ENCODE measurements around the gene GEMIN4.
"Not testable (repeated sequence)": the region's sequence is repeated elsewhere in the genome, so short reads cannot be mapped to it uniquely, and the experiment has no call there.

GEMIN4 gene

GRCh38 chr17:778096-778495, 26.0 kb upstream of the GEMIN4 start:
- no peaks in the 10 kb centered on the region for H3K27me3 ChIP-seq (ENCODE audit: insufficient read depth, low read length)
- H3K79me2 ChIP-seq (ENCODE audit: control insufficient read depth, insufficient read depth, low read length, unreplicated experiment), result peaks cover 40% of the 10 kb centered on the region
- H2AFZ ChIP-seq (ENCODE audit: low read length, unreplicated experiment), result no peak overlapping the region
- H3K36me3 ChIP-seq (ENCODE audit: insufficient read depth, low read length), result peaks cover 39% of the 10 kb centered on the region
- H3K27ac ChIP-seq (ENCODE audit: low read depth, low read length), result no peak overlapping the region
- no peak overlapping the region for H3K4me3 ChIP-seq (ENCODE audit: low read depth, low read length)
- peaks cover 8% of the 10 kb centered on the region for H3K4me1 ChIP-seq (ENCODE audit: control insufficient read depth, insufficient read depth, low read length, unreplicated experiment)

- H2AFZ ChIP-seq (ENCODE audit: low read length, unreplicated experiment), result no peak overlapping the region
- H3K4me3 ChIP-seq (ENCODE audit: low read depth, low read length), result no peak overlapping the region
- no peak overlapping the region for H3K27ac ChIP-seq (ENCODE audit: low read depth, low read length)
- no peaks in the 10 kb centered on the region for H3K27me3 ChIP-seq (ENCODE audit: insufficient read depth, low read length)
- H3K79me2 ChIP-seq (ENCODE audit: control insufficient read depth, insufficient read depth, low read length, unreplicated experiment), result peaks cover 7% of the 10 kb centered on the region
- peaks cover 62% of the 10 kb centered on the region for H3K36me3 ChIP-seq (ENCODE audit: insufficient read depth, low read length)
- no peaks in the 10 kb centered on the region for H3K4me1 ChIP-seq (ENCODE audit: control insufficient read depth, insufficient read depth, low read length, unreplicated experiment)
Measured at GRCh38 chr17:774313-774584, 22.2 kb upstream of the GEMIN4 start.

- peaks cover 60% of the 10 kb centered on the region for H3K36me3 ChIP-seq (ENCODE audit: insufficient read depth, low read length)
- no peak overlapping the region for H2AFZ ChIP-seq (ENCODE audit: low read length, unreplicated experiment)
- H3K27me3 ChIP-seq (ENCODE audit: insufficient read depth, low read length), result no peaks in the 10 kb centered on the region
- no peak overlapping the region for H3K27ac ChIP-seq (ENCODE audit: low read depth, low read length)
- no peak overlapping the region for H3K4me3 ChIP-seq (ENCODE audit: low read depth, low read length)
- H3K79me2 ChIP-seq (ENCODE audit: control insufficient read depth, insufficient read depth, low read length, unreplicated experiment), result peaks cover 7% of the 10 kb centered on the region
- no peaks in the 10 kb centered on the region for H3K4me1 ChIP-seq (ENCODE audit: control insufficient read depth, insufficient read depth, low read length, unreplicated experiment)
Measured at GRCh38 chr17:773467-774312, 21.6 kb upstream of the GEMIN4 start.

GRCh38 chr17:773016-773415, 21.0 kb upstream of the GEMIN4 start:
- H3K4me1 ChIP-seq (ENCODE audit: control insufficient read depth, insufficient read depth, low read length, unreplicated experiment), result no peaks in the 10 kb centered on the region
- H3K36me3 ChIP-seq (ENCODE audit: insufficient read depth, low read length), result peaks cover 53% of the 10 kb centered on the region
- H3K27ac ChIP-seq (ENCODE audit: low read depth, low read length), result no peak overlapping the region
- no peaks in the 10 kb centered on the region for H3K27me3 ChIP-seq (ENCODE audit: insufficient read depth, low read length)
- H3K79me2 ChIP-seq (ENCODE audit: control insufficient read depth, insufficient read depth, low read length, unreplicated experiment), result peaks cover 6% of the 10 kb centered on the region
- no peak overlapping the region for H2AFZ ChIP-seq (ENCODE audit: low read length, unreplicated experiment)
- no peak overlapping the region for H3K4me3 ChIP-seq (ENCODE audit: low read depth, low read length)

- no peak overlapping the region for H2AFZ ChIP-seq (ENCODE audit: low read length, unreplicated experiment)
- H3K27me3 ChIP-seq (ENCODE audit: insufficient read depth, low read length), result no peaks in the 10 kb centered on the region
- no peak overlapping the region for H3K4me3 ChIP-seq (ENCODE audit: low read depth, low read length)
- peaks cover 27% of the 10 kb centered on the region for H3K36me3 ChIP-seq (ENCODE audit: insufficient read depth, low read length)
- H3K79me2 ChIP-seq (ENCODE audit: control insufficient read depth, insufficient read depth, low read length, unreplicated experiment), result no peaks in the 10 kb centered on the region
- no peak overlapping the region for H3K27ac ChIP-seq (ENCODE audit: low read depth, low read length)
- no peaks in the 10 kb centered on the region for H3K4me1 ChIP-seq (ENCODE audit: control insufficient read depth, insufficient read depth, low read length, unreplicated experiment)
Measured at GRCh38 chr17:767076-767475, 15.0 kb upstream of the GEMIN4 start.

GRCh38 chr17:760371-760770, 8.3 kb upstream of the GEMIN4 start:
- Histone ChIP-seq H2AFZ (ENCODE audit: low read length, unreplicated experiment) (no peak overlapping the region), H3K27me3 (ENCODE audit: insufficient read depth, low read length) (no peaks in the 10 kb centered on the region), H3K36me3 (ENCODE audit: insufficient read depth, low read length) (peaks cover 11% of the 10 kb centered on the region), H3K4me1 (ENCODE audit: control insufficient read depth, insufficient read depth, low read length, unreplicated experiment) (no peaks in the 10 kb centered on the region), H3K4me3 (ENCODE audit: low read depth, low read length) (no peak overlapping the region), H3K79me2 (ENCODE audit: control insufficient read depth, insufficient read depth, low read length, unreplicated experiment) (no peaks in the 10 kb centered on the region), H3K27ac (ENCODE audit: low read depth, low read length) (no peak overlapping the region)

- Histone ChIP-seq H3K4me1 (ENCODE audit: control insufficient read depth, insufficient read depth, low read length, unreplicated experiment) (no peaks in the 10 kb centered on the region), H2AFZ (ENCODE audit: low read length, unreplicated experiment) (no peak overlapping the region), H3K36me3 (ENCODE audit: insufficient read depth, low read length) (peaks cover 11% of the 10 kb centered on the region), H3K27ac (ENCODE audit: low read depth, low read length) (no peak overlapping the region), H3K4me3 (ENCODE audit: low read depth, low read length) (no peak overlapping the region), H3K79me2 (ENCODE audit: control insufficient read depth, insufficient read depth, low read length, unreplicated experiment) (no peaks in the 10 kb centered on the region), H3K27me3 (ENCODE audit: insufficient read depth, low read length) (no peaks in the 10 kb centered on the region)
Measured at GRCh38 chr17:759964-760363, 7.9 kb upstream of the GEMIN4 start.

GRCh38 chr17:756010-756567, 4.0 kb upstream of the GEMIN4 start:
- H3K4me3 ChIP-seq (ENCODE audit: low read depth, low read length); H3K36me3 ChIP-seq (ENCODE audit: insufficient read depth, low read length); H3K79me2 ChIP-seq (ENCODE audit: control insufficient read depth, insufficient read depth, low read length, unreplicated experiment); H3K27ac ChIP-seq (ENCODE audit: low read depth, low read length); H3K27me3 ChIP-seq (ENCODE audit: insufficient read depth, low read length); H3K4me1 ChIP-seq (ENCODE audit: control insufficient read depth, insufficient read depth, low read length, unreplicated experiment); H2AFZ ChIP-seq (ENCODE audit: low read length, unreplicated experiment): not testable (repeated sequence)

- H2AFZ ChIP-seq (ENCODE audit: low read length, unreplicated experiment); H3K36me3 ChIP-seq (ENCODE audit: insufficient read depth, low read length); H3K27ac ChIP-seq (ENCODE audit: low read depth, low read length); H3K4me1 ChIP-seq (ENCODE audit: control insufficient read depth, insufficient read depth, low read length, unreplicated experiment); H3K4me3 ChIP-seq (ENCODE audit: low read depth, low read length); H3K27me3 ChIP-seq (ENCODE audit: insufficient read depth, low read length): not testable (repeated sequence)
- H3K79me2 ChIP-seq (ENCODE audit: control insufficient read depth, insufficient read depth, low read length, unreplicated experiment), result peaks cover 16% of the 10 kb centered on the region
Measured at GRCh38 chr17:755319-755961, 3.4 kb upstream of the GEMIN4 start.

GRCh38 chr17:753418-753817, 1.4 kb upstream of the GEMIN4 start:
- no peak overlapping the region for H3K4me3 ChIP-seq (ENCODE audit: low read depth, low read length)
- peaks cover 9% of the 10 kb centered on the region for H3K4me1 ChIP-seq (ENCODE audit: control insufficient read depth, insufficient read depth, low read length, unreplicated experiment)
- no peak overlapping the region for H2AFZ ChIP-seq (ENCODE audit: low read length, unreplicated experiment)
- H3K36me3 ChIP-seq (ENCODE audit: insufficient read depth, low read length), result peaks cover 11% of the 10 kb centered on the region
- H3K27me3 ChIP-seq (ENCODE audit: insufficient read depth, low read length), result no peaks in the 10 kb centered on the region
- H3K27ac ChIP-seq (ENCODE audit: low read depth, low read length), result no peak overlapping the region
- H3K79me2 ChIP-seq (ENCODE audit: control insufficient read depth, insufficient read depth, low read length, unreplicated experiment), result peaks cover 31% of the 10 kb centered on the region

Data from ACC112 (cell line).